PC-3 (cell line): ENCODE data around the gene NDUFA3. TPM values are rescaled to one million over a fixed set of nuclear protein-coding genes. Genes with fewer than 3 reads are reported as not detected.

ENCODE experiments used
- ATAC-seq: fragments of 200-7000 bp; cut with Tn5 transposase; 2 replicates; pipeline ENCODE4 v1.9.1; 2020; ENCODE audit warnings: mild to moderate bottlenecking, moderate library complexity
- BruUV-seq: library from RNA; stranded (reverse); fragments of 400-500 nt; replicated peaks from 2 replicates; lab custom pipeline; 2021; lab: Mats Ljungman, UMichigan
- CTCF ChIA-PET: fragments of 300-600 bp; sonication (Branson Sonifier 250); formaldehyde crosslinking; loops from one replicate; lab custom pipeline; 2022; ENCODE audit warnings: antibody characterized with exemption; lab: Charles Lee
- POLR2A ChIA-PET: fragments of 300-600 bp; sonication (Branson Sonifier 250); formaldehyde crosslinking; loops from one replicate; lab custom pipeline; 2022; ENCODE audit warnings: antibody characterized with exemption; ENCODE audit not compliant: unreplicated experiment; lab: Charles Lee
- DNase-seq: peaks from one replicate; pipeline ENCODE4 v3.0.0-alpha.2; 2015
- H2AFZ ChIP-seq: fragments of 300-600 bp; sonication (generic); 2 replicates; pipeline ENCODE4 v1.6.0; 2016; ENCODE audit warnings: antibody characterized with exemption, low read length
- H3F3A ChIP-seq: fragments of 300-600 bp; sonication (generic); one replicate; pipeline ENCODE4 v1.6.0; 2017; ENCODE audit warnings: antibody characterized with exemption, low read length, control low read depth, mild to moderate bottlenecking; ENCODE audit not compliant: unreplicated experiment
- H3K27ac ChIP-seq: fragments of 300-600 bp; sonication (generic); 2 replicates; pipeline ENCODE4 v1.5.1; 2016; ENCODE audit warnings: mild to moderate bottlenecking, low read length
- H3K27me3 ChIP-seq: fragments of 300-600 bp; sonication (generic); 2 replicates; pipeline ENCODE4 v1.6.1; 2016; ENCODE audit warnings: low read length, mixed read lengths
- H3K36me3 ChIP-seq: fragments of 300-600 bp; sonication (generic); 2 replicates; pipeline ENCODE4 v1.6.1; 2016; ENCODE audit warnings: low read depth, mixed run types, low read length, mixed read lengths
- H3K4me1 ChIP-seq: fragments of 300-600 bp; sonication (generic); 2 replicates; pipeline ENCODE4 v1.5.1; 2016; ENCODE audit warnings: low read length; ENCODE audit not compliant: insufficient read depth
- H3K4me2 ChIP-seq: fragments of 300-600 bp; sonication (generic); 2 replicates; pipeline ENCODE4 v1.6.0; 2016; ENCODE audit warnings: low read length
- H3K4me3 ChIP-seq: fragments of 300-600 bp; sonication (generic); 2 replicates; pipeline ENCODE4 v1.5.1; 2016; ENCODE audit warnings: mild to moderate bottlenecking, low read length, mixed read lengths
- H3K79me2 ChIP-seq: fragments of 300-600 bp; sonication (generic); 2 replicates; pipeline ENCODE4 v1.6.1; 2017; ENCODE audit warnings: low read length, mixed read lengths
- H3K9ac ChIP-seq: fragments of 300-600 bp; sonication (generic); 2 replicates; pipeline ENCODE4 v1.6.0; 2016; ENCODE audit warnings: mild to moderate bottlenecking, low read length
- H3K9me2 ChIP-seq: fragments of 300-600 bp; sonication (generic); replicated peaks from 2 replicates; pipeline ENCODE4 v1.6.1; 2016; ENCODE audit warnings: mixed run types, low read length, mixed read lengths
- H3K9me3 ChIP-seq: fragments of 300-600 bp; sonication (generic); 2 replicates; pipeline ENCODE4 v1.6.1; 2016; ENCODE audit warnings: low read length, mixed read lengths
- H4K20me1 ChIP-seq: fragments of 300-600 bp; sonication (generic); 2 replicates; pipeline ENCODE4 v1.6.1; 2016; ENCODE audit warnings: low read length, mixed read lengths
- EZH2 ChIP-seq: fragments of 300-600 bp; sonication (generic); IDR thresholded peaks from one replicate; pipeline ENCODE4 v1.6.1; 2017; ENCODE audit warnings: antibody characterized with exemption, mild to moderate bottlenecking, low read length; ENCODE audit not compliant: unreplicated experiment
- EZH2phosphoT487 ChIP-seq: fragments of 300-600 bp; sonication (generic); IDR thresholded peaks from 2 replicates; pipeline ENCODE4 v1.6.1; 2018; ENCODE audit warnings: mild to moderate bottlenecking, antibody characterized with exemption, low read length, borderline replicate concordance
- intact Hi-C: fragments of 100-400 bp; cut with micrococcal nuclease; formaldehyde crosslinking; loops from 2 replicates; pipeline ENCODE4 v1.9.0; 2023
- total RNA-seq: library from RNA; depleted of rRNA; stranded (reverse); fragments of >200 nt; gene quantifications from 2 replicates; pipeline ENCODE4 v1.2.3, GENCODE V29; 2014
- TF ChIP-seq, protein P1 (sequence below): fragments of 300-600 bp; sonication (generic); conservative IDR thresholded peaks from 2 replicates; pipeline ENCODE4 v1.5.1; 2017; ENCODE audit warnings: antibody characterized with exemption, low read depth, mild to moderate bottlenecking, low read length

Gene NDUFA3
- total RNA-seq, 1 experiment from 2014 or later, result 138 TPM

DNA sequence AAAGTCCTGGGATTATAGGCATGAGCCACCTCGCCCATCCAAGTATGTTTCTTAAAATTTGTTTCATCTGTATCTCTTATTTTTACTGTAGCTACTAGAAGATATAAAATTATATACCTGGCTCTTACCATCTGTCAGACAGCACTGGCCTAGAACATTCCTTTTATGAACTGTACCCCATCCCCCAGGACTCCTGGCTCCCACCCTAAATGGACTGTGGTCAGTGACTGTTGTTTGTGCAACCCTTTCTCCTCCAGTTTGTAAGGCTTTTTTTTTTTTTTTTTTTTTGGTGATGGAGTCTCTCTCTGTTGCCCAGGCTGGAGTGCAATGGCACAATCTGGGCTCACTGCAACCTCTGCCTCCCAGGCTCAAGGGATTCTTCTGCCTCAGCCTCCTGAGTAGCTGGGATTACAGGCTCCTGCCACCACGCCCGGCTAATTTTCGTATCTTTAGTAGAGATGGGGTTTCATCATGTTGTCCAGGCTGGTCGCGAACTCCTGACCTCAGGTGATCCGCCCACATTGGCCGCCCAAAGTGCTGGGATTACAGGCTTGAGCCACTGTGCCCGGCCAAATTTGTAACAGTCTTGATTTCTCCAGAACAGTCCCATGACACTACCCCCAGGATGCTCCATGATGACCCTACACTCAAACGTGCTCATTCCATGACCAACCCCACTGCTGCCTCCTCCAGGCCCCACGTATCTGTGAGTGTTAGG lies 2.5 kb downstream of the NDUFA3 start:
- no peak overlapping the region for H3K27ac ChIP-seq
- DNase-seq (no peak), ATAC-seq (no peak)
- no peaks in the 10 kb centered on the region for H3K9me3 ChIP-seq
- H3K4me3 ChIP-seq, result no peak overlapping the region
- H3K4me1 ChIP-seq, result peaks cover 4% of the 10 kb centered on the region; the same call in 1 of the 2 replicates
- intact Hi-C loops, result no loop called here
- peaks cover 27% of the 10 kb centered on the region; the same call in 1 of the 2 replicates for H3K36me3 ChIP-seq
- no peaks in the 10 kb centered on the region for H3K9me2 ChIP-seq
- CTCF ChIA-PET, result no interaction called here
- TF ChIP-seq, protein P1, sequence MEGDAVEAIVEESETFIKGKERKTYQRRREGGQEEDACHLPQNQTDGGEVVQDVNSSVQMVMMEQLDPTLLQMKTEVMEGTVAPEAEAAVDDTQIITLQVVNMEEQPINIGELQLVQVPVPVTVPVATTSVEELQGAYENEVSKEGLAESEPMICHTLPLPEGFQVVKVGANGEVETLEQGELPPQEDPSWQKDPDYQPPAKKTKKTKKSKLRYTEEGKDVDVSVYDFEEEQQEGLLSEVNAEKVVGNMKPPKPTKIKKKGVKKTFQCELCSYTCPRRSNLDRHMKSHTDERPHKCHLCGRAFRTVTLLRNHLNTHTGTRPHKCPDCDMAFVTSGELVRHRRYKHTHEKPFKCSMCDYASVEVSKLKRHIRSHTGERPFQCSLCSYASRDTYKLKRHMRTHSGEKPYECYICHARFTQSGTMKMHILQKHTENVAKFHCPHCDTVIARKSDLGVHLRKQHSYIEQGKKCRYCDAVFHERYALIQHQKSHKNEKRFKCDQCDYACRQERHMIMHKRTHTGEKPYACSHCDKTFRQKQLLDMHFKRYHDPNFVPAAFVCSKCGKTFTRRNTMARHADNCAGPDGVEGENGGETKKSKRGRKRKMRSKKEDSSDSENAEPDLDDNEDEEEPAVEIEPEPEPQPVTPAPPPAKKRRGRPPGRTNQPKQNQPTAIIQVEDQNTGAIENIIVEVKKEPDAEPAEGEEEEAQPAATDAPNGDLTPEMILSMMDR, result no peak
- TF ChIP-seq EZH2phosphoT487 (no peak), EZH2 (no peak)
- POLR2A ChIA-PET, result no interaction called here
- no TSS peak for BruUV-seq
- no peaks in the 10 kb centered on the region for H3F3A ChIP-seq
- no peak overlapping the region for H2AFZ ChIP-seq
- no peak overlapping the region for H3K9ac ChIP-seq
- H3K4me2 ChIP-seq, result no peak overlapping the region
- peaks cover 33% of the 10 kb centered on the region for H3K79me2 ChIP-seq
- no peaks in the 10 kb centered on the region for H4K20me1 ChIP-seq
- H3K27me3 ChIP-seq, result no peaks in the 10 kb centered on the region

DNA sequence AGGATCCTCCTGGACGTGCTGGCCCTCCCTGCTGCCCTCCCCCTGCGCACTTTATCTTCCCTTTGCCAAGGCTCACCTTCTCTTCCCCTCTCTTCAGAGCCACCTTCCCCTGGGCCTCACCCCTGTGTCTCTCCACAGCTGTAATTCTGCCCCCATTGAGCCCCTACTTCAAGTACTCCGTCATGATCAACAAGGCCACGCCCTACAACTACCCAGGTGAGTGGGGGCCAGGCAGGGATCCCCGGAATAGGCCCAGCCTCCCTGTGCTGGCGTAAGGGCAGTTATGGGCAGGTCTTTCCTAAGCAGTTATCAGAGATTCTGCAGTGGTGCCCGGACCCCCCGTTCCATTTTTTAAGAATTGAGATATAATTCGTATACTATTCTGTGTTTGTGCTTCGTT lies 3.1 kb downstream of the NDUFA3 start:
- TF ChIP-seq, protein P1, result no peak
- TF ChIP-seq EZH2phosphoT487 (no peak), EZH2 (no peak)
- H3K27me3 ChIP-seq, result no peaks in the 10 kb centered on the region
- no peak overlapping the region for H3K4me3 ChIP-seq
- peaks cover 33% of the 10 kb centered on the region for H3K79me2 ChIP-seq
- H3K4me2 ChIP-seq, result no peak overlapping the region
- peaks cover 4% of the 10 kb centered on the region; the same call in 1 of the 2 replicates for H3K4me1 ChIP-seq
- H2AFZ ChIP-seq, result no peak overlapping the region
- no peak overlapping the region for H3K27ac ChIP-seq
- intact Hi-C loops, result no loop called here
- no peak overlapping the region for H3K9ac ChIP-seq
- H3K36me3 ChIP-seq, result peaks cover 27% of the 10 kb centered on the region; the same call in 1 of the 2 replicates
- H4K20me1 ChIP-seq, result no peaks in the 10 kb centered on the region
- ATAC-seq (no peak), DNase-seq (no peak)
- ChIA-PET CTCF (no interaction called here), POLR2A (no interaction called here)
- H3K9me2 ChIP-seq, result no peaks in the 10 kb centered on the region
- no TSS peak for BruUV-seq
- H3F3A ChIP-seq, result no peaks in the 10 kb centered on the region
- H3K9me3 ChIP-seq, result no peaks in the 10 kb centered on the region

DNA sequence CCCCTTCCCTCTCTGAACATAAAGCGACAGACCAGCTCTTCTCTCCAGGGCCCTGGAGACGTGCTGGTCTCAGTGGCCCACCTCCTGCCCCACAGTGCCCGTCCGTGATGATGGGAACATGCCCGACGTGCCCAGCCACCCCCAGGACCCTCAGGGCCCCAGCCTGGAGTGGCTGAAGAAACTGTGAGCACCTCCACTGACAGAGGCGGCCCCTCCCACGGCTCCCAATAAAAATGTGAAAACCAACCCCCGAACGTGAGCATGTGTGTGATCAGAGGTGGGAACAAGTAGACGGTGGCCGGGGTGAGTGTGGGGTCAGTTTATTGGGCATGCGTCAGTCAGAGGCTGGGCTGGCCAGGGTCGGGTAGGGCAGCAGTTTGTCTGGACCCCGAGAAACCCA lies 4.1 kb downstream of the NDUFA3 start:
- intact Hi-C loops, result no loop called here
- no TSS peak for BruUV-seq
- Histone ChIP-seq H3K36me3 (peaks cover 27% of the 10 kb centered on the region; the same call in 1 of the 2 replicates), H3K27me3 (no peaks in the 10 kb centered on the region), H3K4me3 (no peak overlapping the region), H3K4me2 (no peak overlapping the region), H3K27ac (no peak overlapping the region), H4K20me1 (no peaks in the 10 kb centered on the region), H3K9ac (no peak overlapping the region), H3K9me3 (no peaks in the 10 kb centered on the region), H3F3A (no peaks in the 10 kb centered on the region), H2AFZ (no peak overlapping the region), H3K79me2 (peaks cover 33% of the 10 kb centered on the region), H3K4me1 (peaks cover 4% of the 10 kb centered on the region; the same call in 1 of the 2 replicates), H3K9me2 (no peaks in the 10 kb centered on the region)
- ChIA-PET POLR2A (no interaction called here), CTCF (no interaction called here)
- no peak for TF ChIP-seq EZH2phosphoT487
- TF ChIP-seq, protein P1, result no peak
- TF ChIP-seq EZH2, result no peak
- ATAC-seq (no peak), DNase-seq (no peak)
